ENCODE data around the gene B3GNT7. TPM values are rescaled to one million over a fixed set of nuclear protein-coding genes. Genes with fewer than 3 reads are reported as not detected.
"Not testable (repeated sequence)": the region's sequence is repeated elsewhere in the genome, so short reads cannot be mapped to it uniquely, and the experiment has no call there.

Gene B3GNT7
- total and polyA plus RNA-seq, 7 experiments from 2014 or later, result 0.24 to 5.6 (median 0.95) TPM; not detected in 3

- no peak overlapping the region for H3K27ac ChIP-seq (ENCODE audit: low read depth, low read length)
- Mint-ChIP-seq H3K9me3 (peaks cover 0 to 4% (median under 1%) of the 10 kb centered on the region in 11 donors), H3K27ac (no peak overlapping the region), H3K4me3 (no peak overlapping the region), H3K27me3 (peaks cover 0 to 2% (median 0%) of the 10 kb centered on the region in 5 donors), H3K4me1 (peaks cover 0 to 6% (median 0%) of the 10 kb centered on the region in 7 donors), H3K36me3 (no peaks in the 10 kb centered on the region)
- peaks cover 0 to 15% of the 10 kb centered on the region in 2 donors for H3K4me1 ChIP-seq (ENCODE audit: control insufficient read depth in 2 of 2, insufficient read depth in 2 of 2, low read length in 2 of 2)
- ATAC-seq (no peak), DNase-seq (no peak)
- H3K27me3 ChIP-seq (ENCODE audit: control insufficient read depth in 2 of 2, insufficient read depth in 2 of 2, low read length in 2 of 2), result no peaks in the 10 kb centered on the region
- H3K9me3 ChIP-seq (ENCODE audit: control insufficient read depth in 2 of 3, low read length in 3 of 3), result no peaks in the 10 kb centered on the region
- ChIA-PET POLR2A (no interaction called here), CTCF (no interaction called here)
- intact Hi-C loops (cut with micrococcal nuclease), result no loop called here
- H3K4me3 ChIP-seq (ENCODE audit: low read length), result no peak overlapping the region
- H3K36me3 ChIP-seq (ENCODE audit: control insufficient read depth in 2 of 3, insufficient read depth in 3 of 3, low read length in 3 of 3), result no peaks in the 10 kb centered on the region
These were observed 29.8 kb downstream of the B3GNT7 start for GRCh38 chr2:231425291-231425810.

GRCh38 chr2:231425811-231426703 lies 30.5 kb downstream of the B3GNT7 start:
- Histone ChIP-seq H3K27me3 (ENCODE audit: control insufficient read depth in 2 of 2, insufficient read depth in 2 of 2, low read length in 2 of 2) (no peaks in the 10 kb centered on the region), H3K4me3 (ENCODE audit: low read length) (no peak overlapping the region), H3K4me1 (ENCODE audit: control insufficient read depth in 2 of 2, insufficient read depth in 2 of 2, low read length in 2 of 2) (peaks cover 0 to 15% of the 10 kb centered on the region in 2 donors), H3K9me3 (ENCODE audit: control insufficient read depth in 2 of 3, low read length in 3 of 3) (no peaks in the 10 kb centered on the region), H3K36me3 (ENCODE audit: control insufficient read depth in 2 of 3, insufficient read depth in 3 of 3, low read length in 3 of 3) (no peaks in the 10 kb centered on the region), H3K27ac (ENCODE audit: low read depth, low read length) (no peak overlapping the region)
- Mint-ChIP-seq H3K4me3 (peak overlapping the region in 1 of 10 donors; percentile 48), H3K36me3 (peaks cover 0 to 3% (median 2%) of the 10 kb centered on the region in 5 donors), H3K9me3 (peaks cover 0 to 8% (median 6%) of the 10 kb centered on the region in 11 donors), H3K27ac (peak overlapping the region in 1 of 9 donors; percentile 78), H3K27me3 (peaks cover 0 to 2% (median 0%) of the 10 kb centered on the region in 5 donors), H3K4me1 (peaks cover 0 to 6% (median 0%) of the 10 kb centered on the region in 7 donors)
- ChIA-PET POLR2A (no interaction called here), CTCF (no interaction called here)
- intact Hi-C loops (cut with micrococcal nuclease), result no loop called here
- peak in 3 of 9 donors; percentile 15 to 17 (median 16) for DNase-seq
- peak; percentile 88 for ATAC-seq

GRCh38 chr2:231427116-231427515 lies 31.6 kb downstream of the B3GNT7 start:
- peaks cover 0 to 6% (median 0%) of the 10 kb centered on the region in 3 experiments for H3K9me3 ChIP-seq (ENCODE audit: control insufficient read depth in 2 of 3, low read length in 3 of 3)
- intact Hi-C loops (cut with micrococcal nuclease), result no loop called here
- peaks cover 0 to 4% (median 2%) of the 10 kb centered on the region in 5 donors for H3K27me3 Mint-ChIP-seq
- H3K36me3 ChIP-seq (ENCODE audit: control insufficient read depth in 2 of 3, insufficient read depth in 3 of 3, low read length in 3 of 3), result no peaks in the 10 kb centered on the region
- H3K4me3 Mint-ChIP-seq, result no peak overlapping the region
- peaks cover 6 to 19% (median 16%) of the 10 kb centered on the region in 11 donors for H3K9me3 Mint-ChIP-seq
- H3K4me3 ChIP-seq (ENCODE audit: low read length), result no peak overlapping the region
- no peak for ATAC-seq
- H3K27ac Mint-ChIP-seq, result peak overlapping the region in 1 of 9 donors; percentile 48
- no peak overlapping the region for H3K27ac ChIP-seq (ENCODE audit: low read depth, low read length)
- H3K4me1 ChIP-seq (ENCODE audit: control insufficient read depth in 2 of 2, insufficient read depth in 2 of 2, low read length in 2 of 2), result peaks cover 0 to 15% of the 10 kb centered on the region in 2 donors
- H3K4me1 Mint-ChIP-seq, result peaks cover 0 to 6% (median 0%) of the 10 kb centered on the region in 7 donors
- CTCF ChIA-PET, result no interaction called here
- H3K27me3 ChIP-seq (ENCODE audit: control insufficient read depth in 2 of 2, insufficient read depth in 2 of 2, low read length in 2 of 2), result no peaks in the 10 kb centered on the region
- POLR2A ChIA-PET, result no interaction called here
- peaks cover 0 to 12% (median 11%) of the 10 kb centered on the region in 5 donors for H3K36me3 Mint-ChIP-seq
- DNase-seq, result no peak

- Mint-ChIP-seq H3K9me3 (peaks cover 7 to 19% (median 16%) of the 10 kb centered on the region in 11 donors), H3K4me3 (no peak overlapping the region), H3K27ac (no peak overlapping the region), H3K4me1 (peaks cover 0 to 10% (median 0%) of the 10 kb centered on the region in 7 donors), H3K36me3 (peaks cover 0 to 12% (median 11%) of the 10 kb centered on the region in 5 donors), H3K27me3 (peaks cover 0 to 4% (median 2%) of the 10 kb centered on the region in 5 donors)
- H3K36me3 ChIP-seq (ENCODE audit: control insufficient read depth in 2 of 3, insufficient read depth in 3 of 3, low read length in 3 of 3), result no peaks in the 10 kb centered on the region
- DNase-seq, result no peak
- H3K27me3 ChIP-seq (ENCODE audit: control insufficient read depth in 2 of 2, insufficient read depth in 2 of 2, low read length in 2 of 2), result no peaks in the 10 kb centered on the region
- H3K9me3 ChIP-seq (ENCODE audit: control insufficient read depth in 2 of 3, low read length in 3 of 3), result peaks cover 0 to 6% (median 0%) of the 10 kb centered on the region in 3 experiments
- no peak for ATAC-seq
- ChIA-PET CTCF (interaction anchor here (0.6 kb wide), 1 partner anchor 334 kb away, joined by 3 read pairs; no protein-coding TSS in a partner anchor), POLR2A (no interaction called here)
- H3K4me3 ChIP-seq (ENCODE audit: low read length), result no peak overlapping the region
- intact Hi-C loops (cut with micrococcal nuclease), result no loop called here
- H3K4me1 ChIP-seq (ENCODE audit: control insufficient read depth in 2 of 2, insufficient read depth in 2 of 2, low read length in 2 of 2), result peaks cover 0 to 15% of the 10 kb centered on the region in 2 donors
- H3K27ac ChIP-seq (ENCODE audit: low read depth, low read length), result no peak overlapping the region
These were observed 33.6 kb downstream of the B3GNT7 start for GRCh38 chr2:231429152-231429551.

GRCh38 chr2:231429901-231430300 lies 34.4 kb downstream of the B3GNT7 start:
- Histone ChIP-seq H3K27me3 (ENCODE audit: control insufficient read depth in 2 of 2, insufficient read depth in 2 of 2, low read length in 2 of 2) (no peaks in the 10 kb centered on the region), H3K4me1 (ENCODE audit: control insufficient read depth in 2 of 2, insufficient read depth in 2 of 2, low read length in 2 of 2) (peaks cover 0 to 15% of the 10 kb centered on the region in 2 donors), H3K36me3 (ENCODE audit: control insufficient read depth in 2 of 3, insufficient read depth in 3 of 3, low read length in 3 of 3) (no peaks in the 10 kb centered on the region), H3K4me3 (ENCODE audit: low read length) (no peak overlapping the region), H3K9me3 (ENCODE audit: control insufficient read depth in 2 of 3, low read length in 3 of 3) (peaks cover 0 to 6% (median 0%) of the 10 kb centered on the region in 3 experiments), H3K27ac (ENCODE audit: low read depth, low read length) (no peak overlapping the region)
- no peak for DNase-seq
- CTCF ChIA-PET, result no interaction called here
- Mint-ChIP-seq H3K4me1 (peaks cover 0 to 11% (median 0%) of the 10 kb centered on the region in 7 donors), H3K36me3 (peaks cover 0 to 12% (median 11%) of the 10 kb centered on the region in 5 donors), H3K9me3 (peaks cover 7 to 19% (median 16%) of the 10 kb centered on the region in 11 donors), H3K27me3 (peaks cover 0 to 4% (median 0%) of the 10 kb centered on the region in 5 donors), H3K4me3 (no peak overlapping the region), H3K27ac (no peak overlapping the region)
- POLR2A ChIA-PET, result no interaction called here
- ATAC-seq, result no peak
- intact Hi-C loops (cut with micrococcal nuclease), result no loop called here

- H3K9me3 ChIP-seq (ENCODE audit: control insufficient read depth in 2 of 3, low read length in 3 of 3); H3K4me3 Mint-ChIP-seq; intact Hi-C loops (cut with micrococcal nuclease); POLR2A ChIA-PET; H3K4me3 ChIP-seq (ENCODE audit: low read length); H3K27ac Mint-ChIP-seq; DNase-seq; H3K27me3 Mint-ChIP-seq; H3K27ac ChIP-seq (ENCODE audit: low read depth, low read length); ATAC-seq; H3K36me3 ChIP-seq (ENCODE audit: control insufficient read depth in 2 of 3, insufficient read depth in 3 of 3, low read length in 3 of 3); H3K27me3 ChIP-seq (ENCODE audit: control insufficient read depth in 2 of 2, insufficient read depth in 2 of 2, low read length in 2 of 2): not testable (repeated sequence)
- CTCF ChIA-PET, result interaction anchor here (1.0 kb wide), 1 partner anchor 52 kb away, joined by 3 read pairs; no protein-coding TSS in a partner anchor
- peaks cover 0 to 12% (median 11%) of the 10 kb centered on the region in 5 donors for H3K36me3 Mint-ChIP-seq
- peaks cover 7 to 19% (median 16%) of the 10 kb centered on the region in 11 donors for H3K9me3 Mint-ChIP-seq
- H3K4me1 ChIP-seq (ENCODE audit: control insufficient read depth in 2 of 2, insufficient read depth in 2 of 2, low read length in 2 of 2), result peaks cover 0 to 12% of the 10 kb centered on the region in 2 donors
- H3K4me1 Mint-ChIP-seq, result peaks cover 0 to 11% (median 0%) of the 10 kb centered on the region in 7 donors
These were observed 34.9 kb downstream of the B3GNT7 start for GRCh38 chr2:231430437-231430836.

Data from naive thymus-derived CD4-positive, alpha-beta T cell (primary cell).